Neural progenitor cell (in vitro differentiated cells): ENCODE results near the gene DAW1.

Source experiments
- EZH2 ChIP-seq: fragments of 200-600 bp; sonication (generic); IDR thresholded peaks from 2 replicates; pipeline ENCODE4 v1.6.1; 2017; ENCODE audit warnings: antibody characterized with exemption, mild to moderate bottlenecking, moderate library complexity
- EZH2phosphoT487 ChIP-seq: fragments of 200-600 bp; sonication (generic); IDR thresholded peaks from 2 replicates; pipeline ENCODE4 v1.6.1; 2017; ENCODE audit warnings: antibody characterized with exemption
- TF ChIP-seq, protein P1 (sequence below): fragments of 200-600 bp; sonication (generic); IDR thresholded peaks from 2 replicates; pipeline ENCODE4 v1.5.1; 2017; ENCODE audit warnings: antibody characterized with exemption, mild to moderate bottlenecking

DNA sequence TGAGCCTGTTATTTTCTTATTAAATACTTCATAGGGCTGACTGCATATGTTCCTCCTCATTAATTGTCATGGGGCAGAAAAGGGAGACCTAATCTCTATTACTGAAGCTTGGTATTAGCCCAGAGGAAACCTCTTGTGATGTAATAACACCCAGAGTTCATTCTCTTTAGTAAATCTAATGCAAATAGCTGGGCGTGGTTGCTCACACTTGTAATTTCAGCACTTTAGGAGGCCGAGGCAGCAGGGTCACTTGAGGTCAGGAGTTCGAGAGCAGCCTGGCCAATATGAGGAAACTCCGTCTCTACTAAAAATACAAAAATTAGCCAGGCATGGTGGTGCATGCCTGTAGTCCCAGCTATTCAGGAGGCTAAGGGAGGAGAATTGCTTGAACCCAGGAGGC is 14.7 kb downstream of the DAW1 start:
- no peak for TF ChIP-seq EZH2
- no peak for TF ChIP-seq EZH2phosphoT487
- TF ChIP-seq, protein P1, sequence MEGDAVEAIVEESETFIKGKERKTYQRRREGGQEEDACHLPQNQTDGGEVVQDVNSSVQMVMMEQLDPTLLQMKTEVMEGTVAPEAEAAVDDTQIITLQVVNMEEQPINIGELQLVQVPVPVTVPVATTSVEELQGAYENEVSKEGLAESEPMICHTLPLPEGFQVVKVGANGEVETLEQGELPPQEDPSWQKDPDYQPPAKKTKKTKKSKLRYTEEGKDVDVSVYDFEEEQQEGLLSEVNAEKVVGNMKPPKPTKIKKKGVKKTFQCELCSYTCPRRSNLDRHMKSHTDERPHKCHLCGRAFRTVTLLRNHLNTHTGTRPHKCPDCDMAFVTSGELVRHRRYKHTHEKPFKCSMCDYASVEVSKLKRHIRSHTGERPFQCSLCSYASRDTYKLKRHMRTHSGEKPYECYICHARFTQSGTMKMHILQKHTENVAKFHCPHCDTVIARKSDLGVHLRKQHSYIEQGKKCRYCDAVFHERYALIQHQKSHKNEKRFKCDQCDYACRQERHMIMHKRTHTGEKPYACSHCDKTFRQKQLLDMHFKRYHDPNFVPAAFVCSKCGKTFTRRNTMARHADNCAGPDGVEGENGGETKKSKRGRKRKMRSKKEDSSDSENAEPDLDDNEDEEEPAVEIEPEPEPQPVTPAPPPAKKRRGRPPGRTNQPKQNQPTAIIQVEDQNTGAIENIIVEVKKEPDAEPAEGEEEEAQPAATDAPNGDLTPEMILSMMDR = no peak
